EH (cell line): ENCODE results near the gene OR5T2.
"Not testable (repeated sequence)": the region's sequence is repeated elsewhere in the genome, so short reads cannot be mapped to it uniquely, and the experiment has no call there.

Experiments used
- DNase-seq: peaks from one replicate; pipeline ENCODE4 v3.0.0-alpha.2; 2015; ENCODE audit warnings: low read depth

OR5T2 gene

GRCh38 chr11:56234155-56234554 lies at the start of gene OR5T2:
Gene OR5T2, minus strand, starts transcription at chr11:56234255. Its CDS starts 1,193 bp downstream, at chr11:56233062.
- DNase-seq, result no peak

- no peak for DNase-seq
Measured at GRCh38 chr11:56273854-56274253, 39.8 kb upstream of the OR5T2 start, which contains the start of gene OR5T1. Gene OR5T1, plus strand, starts transcription at chr11:56274154. Its CDS starts 1,485 bp downstream, at chr11:56275639.

- no peak for DNase-seq
Measured at GRCh38 chr11:56271092-56271491, 37.0 kb upstream of the OR5T2 start.

- DNase-seq, result no peak
Measured at GRCh38 chr11:56251954-56252353, 17.9 kb upstream of the OR5T2 start, which contains the start of gene OR5T3. Gene OR5T3, plus strand, starts transcription at chr11:56252254. Its CDS starts 0 bp downstream, at chr11:56252254.

GRCh38 chr11:56219735-56220134 lies 14.3 kb downstream of the OR5T2 start:
- DNase-seq, result not testable (repeated sequence)

GRCh38 chr11:56214537-56214936 lies 19.5 kb downstream of the OR5T2 start:
- DNase-seq, result no peak

GRCh38 chr11:56207790-56208189 lies 26.3 kb downstream of the OR5T2 start:
- DNase-seq, result no peak

- no peak for DNase-seq
Measured at GRCh38 chr11:56197367-56197766, 36.7 kb downstream of the OR5T2 start.

- DNase-seq, result no peak
Measured at GRCh38 chr11:56196705-56197104, 37.4 kb downstream of the OR5T2 start.

GRCh38 chr11:56188602-56189001 lies 45.5 kb downstream of the OR5T2 start:
- no peak for DNase-seq

- DNase-seq, result no peak
Measured at GRCh38 chr11:56183459-56183858, 50.6 kb downstream of the OR5T2 start.
